Lung (tissue), 12 donors: Measurements from ENCODE around the gene MAST4. TPM values are rescaled to one million over a fixed set of nuclear protein-coding genes. Genes with fewer than 3 reads are reported as not detected.

ENCODE experiments used
- ATAC-seq: fragments of 200-7000 bp; cut with Tn5 transposase; one replicate; pipeline ENCODE4 v1.9.1; 2020; ENCODE audit warnings: moderate number of reproducible peaks; ENCODE audit not compliant: insufficient read depth, low FRiP score
- DNase-seq, 3 donors: peaks; one replicate each; pipeline ENCODE4 v3.0.0-alpha.2; 2013 to 2017
- H3K27ac ChIP-seq, 2 donors: one replicate each; pipeline ENCODE4 v1.5.1; 2013; ENCODE audit warnings: mild to moderate bottlenecking in 2 of 2, moderate library complexity in 2 of 2, control low read depth in 1 of 2, inconsistent platforms in 1 of 2, low read depth in 1 of 2, low read length in 1 of 2
- H3K27me3 ChIP-seq, 3 donors: one replicate each; pipeline ENCODE4 v1.5.1; 2013; ENCODE audit warnings: low read length in 2 of 3; ENCODE audit not compliant: control insufficient read depth in 3 of 3, insufficient read depth in 3 of 3
- H3K36me3 ChIP-seq, 4 donors: one replicate each; pipeline ENCODE4 v1.5.1; 2013; ENCODE audit warnings: low read length in 4 of 4, mild to moderate bottlenecking in 1 of 4, moderate library complexity in 1 of 4; ENCODE audit not compliant: control insufficient read depth in 4 of 4, insufficient read depth in 4 of 4
- H3K4me1 ChIP-seq, 5 donors: one replicate each; pipeline ENCODE4 v1.5.1; 2013; ENCODE audit warnings: low read length in 5 of 5, mild to moderate bottlenecking in 2 of 5, moderate library complexity in 1 of 5; ENCODE audit not compliant: control insufficient read depth in 5 of 5, insufficient read depth in 5 of 5
- H3K4me3 ChIP-seq: one replicate; pipeline ENCODE4 v1.5.1; 2013; ENCODE audit warnings: mild to moderate bottlenecking, control low read depth, moderate library complexity
- H3K9ac ChIP-seq, 2 donors: one replicate each; pipeline ENCODE4 v1.5.1; 2013; ENCODE audit warnings: low read length in 2 of 2, control low read depth in 1 of 2; ENCODE audit not compliant: insufficient read depth in 1 of 2
- H3K9me3 ChIP-seq, 4 donors: one replicate each; pipeline ENCODE4 v1.5.1; 2013; ENCODE audit warnings: low read length in 3 of 4, mild to moderate bottlenecking in 1 of 4, moderate library complexity in 1 of 4; ENCODE audit not compliant: control insufficient read depth in 4 of 4, insufficient read depth in 3 of 4
- WGBS, 2 donors: extraction: QIAGEN DNeasy Blood & Tissue Kit; methylation state at CpG; one replicate each; pipeline ENCODE4 v1.1.7; 2013; 5-methylcytosine and 5-hydroxymethylcytosine counted together
- polyA plus RNA-seq, 2 donors: library from polyadenylated mRNA; stranded (reverse); fragments of 200-250 nt; gene quantifications; one replicate each; pipeline ENCODE4 v1.2.1, GENCODE V29; 2013
- total RNA-seq, 2 donors: library from RNA; depleted of rRNA in 1 of 2; stranded (reverse); fragments of >200 nt in 1 of 2; gene quantifications; one replicate each; pipeline ENCODE4 v1.2.1, GENCODE V29; 2014 to 2021
- TF ChIP-seq, protein P1 (sequence below): IDR thresholded peaks from 2 replicates; pipeline ENCODE4 v1.5.1; 2012; ENCODE audit warnings: mild to moderate bottlenecking; ENCODE audit errors: control extremely low read depth, extremely low read depth
- donor health status: control.
- donor health status: control.
- donor health status: Bipolar disorder and iron deficiency.
- donor health status: healthy.
- donor health status: DM: yes; HTN: yes; CAD: no.

MAST4 gene
- total and polyA plus RNA-seq, 4 donors = 13.9 to 153 (median 46.2) TPM

- H3K27ac ChIP-seq = peak overlapping the region in 1 of 2 donors; percentile 1
- TF ChIP-seq, protein P1, sequence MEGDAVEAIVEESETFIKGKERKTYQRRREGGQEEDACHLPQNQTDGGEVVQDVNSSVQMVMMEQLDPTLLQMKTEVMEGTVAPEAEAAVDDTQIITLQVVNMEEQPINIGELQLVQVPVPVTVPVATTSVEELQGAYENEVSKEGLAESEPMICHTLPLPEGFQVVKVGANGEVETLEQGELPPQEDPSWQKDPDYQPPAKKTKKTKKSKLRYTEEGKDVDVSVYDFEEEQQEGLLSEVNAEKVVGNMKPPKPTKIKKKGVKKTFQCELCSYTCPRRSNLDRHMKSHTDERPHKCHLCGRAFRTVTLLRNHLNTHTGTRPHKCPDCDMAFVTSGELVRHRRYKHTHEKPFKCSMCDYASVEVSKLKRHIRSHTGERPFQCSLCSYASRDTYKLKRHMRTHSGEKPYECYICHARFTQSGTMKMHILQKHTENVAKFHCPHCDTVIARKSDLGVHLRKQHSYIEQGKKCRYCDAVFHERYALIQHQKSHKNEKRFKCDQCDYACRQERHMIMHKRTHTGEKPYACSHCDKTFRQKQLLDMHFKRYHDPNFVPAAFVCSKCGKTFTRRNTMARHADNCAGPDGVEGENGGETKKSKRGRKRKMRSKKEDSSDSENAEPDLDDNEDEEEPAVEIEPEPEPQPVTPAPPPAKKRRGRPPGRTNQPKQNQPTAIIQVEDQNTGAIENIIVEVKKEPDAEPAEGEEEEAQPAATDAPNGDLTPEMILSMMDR = no peak
- DNase-seq (no peak), ATAC-seq (no peak)
- H3K27me3 ChIP-seq = no peaks in the 10 kb centered on the region
- no peaks in the 10 kb centered on the region for H3K9me3 ChIP-seq
- WGBS, 2 donors = 60 to 86% methylated on average over 3 of the region's 3 CpGs
- H3K36me3 ChIP-seq = no peaks in the 10 kb centered on the region
- peaks cover 0 to 25% (median 6%) of the 10 kb centered on the region in 5 donors for H3K4me1 ChIP-seq
- no peak overlapping the region for H3K9ac ChIP-seq
- H3K4me3 ChIP-seq = no peak overlapping the region
Measured at GRCh38 chr5:66645039-66645438, 48.8 kb downstream of the MAST4 start.

- Histone ChIP-seq H3K36me3 (no peaks in the 10 kb centered on the region), H3K27ac (no peak overlapping the region), H3K4me1 (peaks cover 0 to 25% (median 6%) of the 10 kb centered on the region in 5 donors), H3K4me3 (no peak overlapping the region), H3K27me3 (no peaks in the 10 kb centered on the region), H3K9me3 (peaks cover 0 to under 1% (median 0%) of the 10 kb centered on the region in 4 donors), H3K9ac (no peak overlapping the region)
- DNase-seq (peak in 1 of 3 donors; percentile 40), ATAC-seq (no peak)
- TF ChIP-seq, protein P1 = no peak
- WGBS, 2 donors = 53 to 72% methylated on average over 2 of the region's 2 CpGs
Measured at GRCh38 chr5:66646570-66646969, 50.4 kb downstream of the MAST4 start.

DNA sequence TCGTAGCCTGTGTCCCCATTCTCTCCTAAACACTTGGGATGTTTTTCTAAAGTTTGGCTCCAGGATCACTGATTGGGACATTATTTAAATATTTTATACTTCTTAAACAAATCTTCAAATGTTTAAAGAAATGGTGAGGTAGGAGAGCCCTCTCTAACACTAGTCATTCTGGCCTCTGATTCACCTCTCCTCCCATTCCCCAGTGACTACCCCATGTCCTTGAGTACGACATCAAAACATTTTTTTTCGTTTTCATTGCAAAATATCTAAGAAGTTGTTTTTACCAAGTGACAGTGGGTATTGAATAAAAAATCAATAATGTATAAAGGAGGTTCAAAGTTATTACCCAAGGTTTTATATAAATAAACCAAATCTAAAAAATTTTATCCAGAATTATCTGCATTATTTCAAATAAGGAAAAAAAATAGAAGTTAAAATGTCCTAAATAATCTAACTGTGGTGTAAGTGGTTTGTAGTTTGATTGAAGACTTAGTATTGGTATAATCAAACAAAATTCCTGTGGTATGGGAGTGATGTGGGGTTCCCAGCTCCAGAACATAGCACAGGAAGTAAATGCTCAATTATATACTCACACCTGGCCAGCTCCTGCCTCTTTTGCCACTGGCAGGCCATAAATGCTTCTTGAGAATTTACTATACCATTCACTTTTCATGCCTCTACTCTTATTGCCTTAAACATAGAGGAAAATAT, 51.1 kb downstream of the MAST4 start:
- DNase-seq = no peak
- Histone ChIP-seq H3K27ac (peak overlapping the region in 1 of 2 donors; percentile 33), H3K27me3 (no peaks in the 10 kb centered on the region), H3K9ac (no peak overlapping the region), H3K4me3 (no peak overlapping the region), H3K36me3 (no peaks in the 10 kb centered on the region), H3K9me3 (peaks cover 0 to 4% (median 0%) of the 10 kb centered on the region in 4 donors), H3K4me1 (peaks cover 0 to 25% (median 6%) of the 10 kb centered on the region in 5 donors)
- ATAC-seq = no peak
- WGBS, 2 donors = 63 to 81% methylated on average over 3 of the region's 3 CpGs
- TF ChIP-seq, protein P1 = no peak
